Naive thymus-derived CD8-positive, alpha-beta T cell (primary cell): Measurements from ENCODE around the gene POLR2H. TPM values are rescaled to one million over a fixed set of nuclear protein-coding genes. Genes with fewer than 3 reads are reported as not detected.

Experiments
- ATAC-seq, 2 donors: fragments of 150-1000 bp; cut with Tn5 transposase in 1 of 2; sonication (Bioruptor Pico), chemical (Tn5 transposase) in 1 of 2; 1 replicate in 1 of 2; 2 replicates in 1 of 2; pipeline ENCODE4 v1.10.0; 2021; ENCODE audit warnings: mild to moderate bottlenecking in 2 of 2, moderate library complexity in 2 of 2
- POLR2A ChIA-PET: fragments of 350-600 bp; sonication (Branson Sonifier 250); formaldehyde crosslinking; loops from one replicate; lab custom pipeline; 2021; ENCODE audit warnings: antibody characterized with exemption; lab: Charles Lee
- DNase-seq, 10 donors: peaks; one replicate each; pipeline versions ENCODE4 v3.0.0 to v3.0.0-alpha.2; 2020 to 2022
- H3K27ac Mint-ChIP-seq, 10 donors: one replicate each; pipeline ENCODE4 v1.8.0; 2020 to 2022; ENCODE audit warnings: mild to moderate bottlenecking in 10 of 10, mixed read lengths in 10 of 10, moderate library complexity in 4 of 10, inconsistent platforms in 1 of 10
- H3K27me3 Mint-ChIP-seq, 5 donors: one replicate each; pipeline ENCODE4 v1.8.0; 2021 to 2022; ENCODE audit warnings: mixed read lengths in 5 of 5
- H3K36me3 Mint-ChIP-seq, 3 donors: one replicate each; pipeline ENCODE4 v1.8.0; 2020 to 2022; ENCODE audit warnings: mixed read lengths in 3 of 3, mild to moderate bottlenecking in 2 of 3, inconsistent platforms in 1 of 3
- H3K4me1 Mint-ChIP-seq, 4 donors: one replicate each; pipeline ENCODE4 v1.8.0; 2021 to 2022; ENCODE audit warnings: mixed read lengths in 4 of 4
- H3K4me3 Mint-ChIP-seq, 10 donors: one replicate each; pipeline ENCODE4 v1.8.0; 2020 to 2022; ENCODE audit warnings: mild to moderate bottlenecking in 10 of 10, mixed read lengths in 10 of 10, moderate library complexity in 6 of 10, inconsistent platforms in 1 of 10
- H3K9me3 Mint-ChIP-seq, 9 donors: one replicate each; pipeline ENCODE4 v1.8.0; 2020 to 2022; ENCODE audit warnings: mixed read lengths in 9 of 9, mild to moderate bottlenecking in 3 of 9, inconsistent platforms in 1 of 9, moderate library complexity in 1 of 9
- polyA plus RNA-seq, 3 donors: library from polyadenylated mRNA; unstranded; fragments of 300-500 nt; fragmentation: Illumina TruSeq; gene quantifications; one replicate each; pipeline ENCODE4 v1.2.3, GENCODE V29; 2021
- total RNA-seq, 8 experiments: library from RNA in 2 of 8; stranded (reverse) in 2 of 8; gene quantifications; one replicate each; pipeline ENCODE4 v1.2.3 and lab custom pipeline; 2021 to 2026

POLR2H gene
- total and polyA plus RNA-seq, 5 experiments from 2014 or later, result 58.0 to 81.6 (median 60.9) TPM

GRCh38 chr3:184325269-184325668, 36.2 kb upstream of the POLR2H start:
- peak overlapping the region in 5 of 10 donors; percentile 1 to 88 (median 26) for H3K27ac Mint-ChIP-seq
- H3K4me3 Mint-ChIP-seq, result no peak overlapping the region
- DNase-seq (no peak), ATAC-seq (no peak)
- H3K9me3 Mint-ChIP-seq, result no peaks in the 10 kb centered on the region
- POLR2A ChIA-PET, result no interaction called here
- H3K4me1 Mint-ChIP-seq, result peaks cover 0 to 10% (median 3%) of the 10 kb centered on the region in 4 donors
- H3K36me3 Mint-ChIP-seq, result peaks cover 4 to 100% (median 42%) of the 10 kb centered on the region in 3 donors
- H3K27me3 Mint-ChIP-seq, result no peaks in the 10 kb centered on the region

- H3K4me1 Mint-ChIP-seq, result peaks cover 0 to 10% (median 0%) of the 10 kb centered on the region in 4 donors
- peaks cover 4 to 98% (median 42%) of the 10 kb centered on the region in 3 donors for H3K36me3 Mint-ChIP-seq
- POLR2A ChIA-PET, result interaction anchor here (0.7 kb wide), 1 partner anchor 628 kb away, joined by 3 read pairs; no protein-coding TSS in a partner anchor
- no peak overlapping the region for H3K4me3 Mint-ChIP-seq
- no peaks in the 10 kb centered on the region for H3K9me3 Mint-ChIP-seq
- H3K27ac Mint-ChIP-seq, result peak overlapping the region in 3 of 10 donors; percentile 1 to 88 (median 27)
- no peaks in the 10 kb centered on the region for H3K27me3 Mint-ChIP-seq
- ATAC-seq (no peak), DNase-seq (no peak)
Observed at GRCh38 chr3:184325715-184326369, 35.7 kb upstream of the POLR2H start.

GRCh38 chr3:184327171-184327570, 34.3 kb upstream of the POLR2H start:
- Mint-ChIP-seq H3K27ac (peak overlapping the region in 5 of 10 donors; percentile 24 to 80 (median 33)), H3K4me1 (peaks cover 0 to 11% (median 0%) of the 10 kb centered on the region in 4 donors), H3K27me3 (no peaks in the 10 kb centered on the region), H3K9me3 (no peaks in the 10 kb centered on the region), H3K36me3 (peaks cover 4 to 98% (median 39%) of the 10 kb centered on the region in 3 donors), H3K4me3 (no peak overlapping the region)
- DNase-seq (no peak), ATAC-seq (no peak)
- POLR2A ChIA-PET, result interaction anchor here (0.9 kb wide), 1 partner anchor 11 kb away, joined by 4 read pairs; no protein-coding TSS in a partner anchor

- no peaks in the 10 kb centered on the region for H3K9me3 Mint-ChIP-seq
- no peak overlapping the region for H3K4me3 Mint-ChIP-seq
- POLR2A ChIA-PET, result no interaction called here
- DNase-seq, result no peak
- ATAC-seq, result no peak
- peaks cover 4 to 98% (median 41%) of the 10 kb centered on the region in 3 donors for H3K36me3 Mint-ChIP-seq
- H3K4me1 Mint-ChIP-seq, result peaks cover 1 to 14% (median 3%) of the 10 kb centered on the region in 4 donors
- peak overlapping the region in 5 of 10 donors; percentile 24 to 69 (median 37) for H3K27ac Mint-ChIP-seq
- no peaks in the 10 kb centered on the region for H3K27me3 Mint-ChIP-seq
Observed at GRCh38 chr3:184328516-184328915, 33.0 kb upstream of the POLR2H start.

- Mint-ChIP-seq H3K27me3 (no peaks in the 10 kb centered on the region), H3K4me3 (peak overlapping the region in 2 of 10 donors; percentile 22 to 70), H3K27ac (peak overlapping the region; percentile 89 to 99 (median 97)), H3K4me1 (peaks cover 20 to 34% (median 31%) of the 10 kb centered on the region in 4 donors), H3K36me3 (peaks cover 0 to 72% (median 13%) of the 10 kb centered on the region in 3 donors), H3K9me3 (no peaks in the 10 kb centered on the region)
- no peak for DNase-seq
- ATAC-seq, result no peak
- POLR2A ChIA-PET, result no interaction called here
Observed at GRCh38 chr3:184332370-184333090, 29.0 kb upstream of the POLR2H start.

- no peaks in the 10 kb centered on the region for H3K27me3 Mint-ChIP-seq
- peaks cover 0 to 66% (median 13%) of the 10 kb centered on the region in 3 donors for H3K36me3 Mint-ChIP-seq
- peak overlapping the region in 1 of 10 donors; percentile 3 for H3K4me3 Mint-ChIP-seq
- H3K27ac Mint-ChIP-seq, result peak overlapping the region; percentile 89 to 99 (median 97)
- ATAC-seq (no peak), DNase-seq (no peak)
- no peaks in the 10 kb centered on the region for H3K9me3 Mint-ChIP-seq
- peaks cover 26 to 41% (median 38%) of the 10 kb centered on the region in 4 donors for H3K4me1 Mint-ChIP-seq
- POLR2A ChIA-PET, result no interaction called here
Observed at GRCh38 chr3:184333190-184333589, 28.3 kb upstream of the POLR2H start.

- peak overlapping the region in 5 of 10 donors; percentile 15 to 74 (median 34) for H3K4me3 Mint-ChIP-seq
- H3K4me1 Mint-ChIP-seq, result peaks cover 23 to 42% (median 39%) of the 10 kb centered on the region in 4 donors
- ATAC-seq, result no peak
- H3K9me3 Mint-ChIP-seq, result no peaks in the 10 kb centered on the region
- no peak for DNase-seq
- H3K27ac Mint-ChIP-seq, result peak overlapping the region; percentile 87 to 99 (median 97)
- no peaks in the 10 kb centered on the region for H3K27me3 Mint-ChIP-seq
- H3K36me3 Mint-ChIP-seq, result peaks cover 0 to 61% (median 9%) of the 10 kb centered on the region in 3 donors
- POLR2A ChIA-PET, result no interaction called here
Observed at GRCh38 chr3:184333700-184334099, 27.8 kb upstream of the POLR2H start.

GRCh38 chr3:184334470-184335158, 26.9 kb upstream of the POLR2H start:
- Mint-ChIP-seq H3K4me3 (peak overlapping the region in 9 of 10 donors; percentile 2 to 91 (median 57)), H3K27me3 (no peaks in the 10 kb centered on the region), H3K9me3 (no peaks in the 10 kb centered on the region), H3K27ac (peak overlapping the region; percentile 92 to 99 (median 97)), H3K4me1 (peaks cover 23 to 44% (median 42%) of the 10 kb centered on the region in 4 donors), H3K36me3 (peaks cover 0 to 52% (median 5%) of the 10 kb centered on the region in 3 donors)
- ATAC-seq (peak; percentile 12 to 20), DNase-seq (peak in 2 of 10 donors; percentile 26 to 27)
- POLR2A ChIA-PET, result no interaction called here

GRCh38 chr3:184335291-184335660, 26.2 kb upstream of the POLR2H start:
- DNase-seq (no peak), ATAC-seq (peak; percentile 5 to 6)
- H3K4me3 Mint-ChIP-seq, result peak overlapping the region; percentile 78 to 96 (median 92)
- H3K27me3 Mint-ChIP-seq, result no peaks in the 10 kb centered on the region
- H3K27ac Mint-ChIP-seq, result peak overlapping the region; percentile 83 to 99 (median 97)
- peaks cover 0 to 45% (median 5%) of the 10 kb centered on the region in 3 donors for H3K36me3 Mint-ChIP-seq
- POLR2A ChIA-PET, result no interaction called here
- no peaks in the 10 kb centered on the region for H3K9me3 Mint-ChIP-seq
- H3K4me1 Mint-ChIP-seq, result peaks cover 23 to 44% (median 42%) of the 10 kb centered on the region in 4 donors

- ATAC-seq (peak; percentile 75 to 77), DNase-seq (peak; percentile 78 to 92 (median 90))
- POLR2A ChIA-PET, result no interaction called here
- peak overlapping the region; percentile 80 to 96 (median 92) for H3K4me3 Mint-ChIP-seq
- H3K4me1 Mint-ChIP-seq, result peaks cover 23 to 44% (median 42%) of the 10 kb centered on the region in 4 donors
- H3K27me3 Mint-ChIP-seq, result no peaks in the 10 kb centered on the region
- peaks cover 0 to 40% (median 5%) of the 10 kb centered on the region in 3 donors for H3K36me3 Mint-ChIP-seq
- peak overlapping the region; percentile 83 to 99 (median 97) for H3K27ac Mint-ChIP-seq
- H3K9me3 Mint-ChIP-seq, result no peaks in the 10 kb centered on the region
Observed at GRCh38 chr3:184335661-184336546, 25.6 kb upstream of the POLR2H start.

GRCh38 chr3:184336547-184337398, 24.7 kb upstream of the POLR2H start:
- Mint-ChIP-seq H3K27me3 (no peaks in the 10 kb centered on the region), H3K4me3 (peak overlapping the region; percentile 80 to 96 (median 92)), H3K9me3 (no peaks in the 10 kb centered on the region), H3K4me1 (peaks cover 21 to 44% (median 42%) of the 10 kb centered on the region in 4 donors), H3K36me3 (peaks cover 0 to 32% (median 5%) of the 10 kb centered on the region in 3 donors), H3K27ac (peak overlapping the region; percentile 76 to 99 (median 94))
- ATAC-seq (no peak), DNase-seq (no peak)
- POLR2A ChIA-PET, result interaction anchor here (3.0 kb wide), 1 partner anchor 24 kb away, joined by 15 read pairs; the partner anchor contains the start of genes CLCN2 and POLR2H
